ENCODE data around the gene CEBPE. TPM values are rescaled to one million over a fixed set of nuclear protein-coding genes. Genes with fewer than 3 reads are reported as not detected.

CEBPE gene
- total RNA-seq, 1 donor from 2014 or later = not detected

- DNase-seq (ENCODE audit: low read depth in 2 of 2) = no peak
Measured at GRCh38 chr14:23145794-23146350, 26.8 kb upstream of the CEBPE start.

GRCh38 chr14:23143911-23144310 lies 24.9 kb upstream of the CEBPE start:
- DNase-seq (ENCODE audit: low read depth in 2 of 2) = no peak

GRCh38 chr14:23142826-23143225 lies 23.8 kb upstream of the CEBPE start:
- no peak for DNase-seq (ENCODE audit: low read depth in 2 of 2)

GRCh38 chr14:23141706-23142444 lies 22.8 kb upstream of the CEBPE start:
- DNase-seq (ENCODE audit: low read depth in 2 of 2) = no peak

- DNase-seq (ENCODE audit: low read depth in 2 of 2) = no peak
Measured at GRCh38 chr14:23140371-23140770, 21.3 kb upstream of the CEBPE start.

GRCh38 chr14:23139874-23140273 lies 20.8 kb upstream of the CEBPE start:
- DNase-seq (ENCODE audit: low read depth in 2 of 2) = no peak

- no peak for DNase-seq (ENCODE audit: low read depth in 2 of 2)
Measured at GRCh38 chr14:23137813-23138535, 18.9 kb upstream of the CEBPE start.

- no peak for DNase-seq (ENCODE audit: low read depth in 2 of 2)
Measured at GRCh38 chr14:23137192-23137812, 18.2 kb upstream of the CEBPE start.

GRCh38 chr14:23136566-23137133 lies 17.6 kb upstream of the CEBPE start:
- no peak for DNase-seq (ENCODE audit: low read depth in 2 of 2)

GRCh38 chr14:23132970-23133369 lies 13.9 kb upstream of the CEBPE start:
- DNase-seq (ENCODE audit: low read depth in 2 of 2) = no peak

- DNase-seq (ENCODE audit: low read depth in 2 of 2) = no peak
Measured at GRCh38 chr14:23131482-23131881, 12.4 kb upstream of the CEBPE start.

GRCh38 chr14:23130871-23131270 lies 11.8 kb upstream of the CEBPE start:
- DNase-seq (ENCODE audit: low read depth in 2 of 2) = no peak

GRCh38 chr14:23129759-23130316 lies 10.8 kb upstream of the CEBPE start:
- no peak for DNase-seq (ENCODE audit: low read depth in 2 of 2)

GRCh38 chr14:23128969-23129758 lies 10.1 kb upstream of the CEBPE start:
- DNase-seq (ENCODE audit: low read depth in 2 of 2) = no peak

- no peak for DNase-seq (ENCODE audit: low read depth in 2 of 2)
Measured at GRCh38 chr14:23127861-23128260, 8.8 kb upstream of the CEBPE start.

GRCh38 chr14:23126548-23127278 lies 7.7 kb upstream of the CEBPE start:
- DNase-seq (ENCODE audit: low read depth in 2 of 2) = no peak

- no peak for DNase-seq (ENCODE audit: low read depth in 2 of 2)
Measured at GRCh38 chr14:23125933-23126524, 7.0 kb upstream of the CEBPE start.

GRCh38 chr14:23125011-23125410 lies 6.0 kb upstream of the CEBPE start:
- DNase-seq (ENCODE audit: low read depth in 2 of 2) = no peak

- DNase-seq (ENCODE audit: low read depth in 2 of 2) = no peak
Measured at GRCh38 chr14:23124337-23124954, 5.4 kb upstream of the CEBPE start.

Measured in dermis microvascular lymphatic vessel endothelial cell (primary cell).